Measurements from ENCODE around the gene ELMOD3. TPM values are rescaled to one million over a fixed set of nuclear protein-coding genes. Genes with fewer than 3 reads are reported as not detected.

The ELMOD3 gene
- total and polyA plus RNA-seq, 9 of the 15 experiments (the other 6 are each of a cell fraction or from before 2014, with no cell fraction given): 2.7 to 18.7 (median 11.6) TPM

- Histone ChIP-seq H2AFZ (ENCODE audit: low read depth, low read length) (peak overlapping the region; percentile 86), H4K20me1 (replicated peaks; ENCODE audit: control insufficient read depth, insufficient read depth, low read length) (no peaks in the 10 kb centered on the region), H3K9me3 (replicated peaks; ENCODE audit: control insufficient read depth, insufficient read depth, low read depth, low read length) (no peaks in the 10 kb centered on the region), H3K4me1 (replicated peaks in 1 of 2; ENCODE audit: control insufficient read depth in 2 of 2, insufficient read depth in 2 of 2, low read length in 2 of 2) (peaks cover 28 to 52% of the 10 kb centered on the region in 2 experiments), H3K27me3 (ENCODE audit: control insufficient read depth in 2 of 2, insufficient read depth in 2 of 2, low read length in 2 of 2) (no peaks in the 10 kb centered on the region), H3K4me3 (peak overlapping the region; percentile 32), H3K27ac (ENCODE audit: extremely low read depth, low read depth, low read length) (peak overlapping the region; percentile 79), H3K36me3 (ENCODE audit: control insufficient read depth, insufficient read depth, low read length) (no peaks in the 10 kb centered on the region), H3K9ac (ENCODE audit: insufficient read depth in 1 of 2, low read depth in 2 of 2, low read length in 2 of 2) (peak overlapping the region; percentile 73 to 90), H3K9me1 (ENCODE audit: control insufficient read depth, insufficient read depth, low read length) (no peaks in the 10 kb centered on the region), H3K4me2 (ENCODE audit: insufficient read depth, low read length) (peak overlapping the region; percentile 81), H3K79me2 (ENCODE audit: control insufficient read depth, insufficient read depth, low read length) (no peaks in the 10 kb centered on the region; the same call in 2 of the 3 replicates)
- FAIRE-seq (peak; percentile 61), ATAC-seq (peak; percentile 81), DNase-seq (ENCODE audit: extremely low read depth in 1 of 4, low spot score in 3 of 4) (peak; percentile 84 to 86 (median 86))
- no TSS peak for BruUV-seq (replicated peaks)
- intact Hi-C loops (cut with micrococcal nuclease): loop anchor here (5.0 kb wide), 2 partner anchors 60 to 100 kb away; partner anchors contain the start of gene MAT2A
- in situ Hi-C loops (cut with MboI): no loop called here
- CTCF ChIA-PET (ENCODE audit: low intra/inter-chr PET ratio): no interaction called here
- 21% methylated on average over 23 of the region's 64 CpGs for WGBS (ENCODE audit: insufficient coverage, low coverage, missing lambda C conversion rate)
- POLR2A ChIA-PET: interaction anchor here (0.5 to 63.9 kb wide), 17 partner anchors 7 to 761 kb away, joined by 3 to 1576 read pairs (median 4); partner anchors contain the start of genes ELMOD3, MAT2A and RETSAT
- TF ChIP-seq UBTF (IDR thresholded peaks at IDR 0.05; ENCODE audit: borderline replicate concordance in 1 of 2, low read depth in 2 of 2, low read length in 2 of 2) (no peak), DACH1 (IDR thresholded peaks at IDR 0.05; ENCODE audit: partially characterized antibody) (no peak), EZH2 (IDR thresholded peaks at IDR 0.05; ENCODE audit: borderline replicate concordance, low read depth, low read length) (no peak), POLR2A (conservative IDR thresholded peaks at IDR 0.05) (peak; percentile 42; the same call in 1 of the 2 replicates), ATF3 (IDR thresholded peaks at IDR 0.05) (no peak), ATF3 (CRISPR knock-in tag; conservative IDR thresholded peaks at IDR 0.05) (no peak), SMAD3 (CRISPR knock-in tag; conservative IDR thresholded peaks at IDR 0.05) (0 out of 2 replicates have a peak, but pooled peaks have one; percentile 27), ZNF143 (CRISPR knock-in tag; IDR thresholded peaks at IDR 0.05) (no peak), HDAC1 (IDR thresholded peaks at IDR 0.05) (peak in 1 of 2 experiments; percentile 40; a peak in 1 of 4 replicates), ZNF449 (CRISPR knock-in tag; IDR thresholded peaks at IDR 0.05) (0 out of 2 replicates have a peak, but pooled peaks have one; percentile 34), JUND (IDR thresholded peaks at IDR 0.05; ENCODE audit: borderline replicate concordance, low read depth, low read length) (0 out of 2 replicates have a peak, but pooled peaks have one; percentile 31), JUND (tag; IDR thresholded peaks at IDR 0.05; ENCODE audit: borderline replicate concordance, low read depth, low read length) (no peak), DMBX1 (CRISPR knock-in tag; IDR thresholded peaks at IDR 0.05; ENCODE audit: borderline replicate concordance) (peak; percentile 83; the same call in 1 of the 2 replicates), ERF (CRISPR knock-in tag; IDR thresholded peaks at IDR 0.05) (no peak), ZNF395 (CRISPR knock-in tag; IDR thresholded peaks at IDR 0.05) (peak; percentile 81; the same call in 1 of the 2 replicates)
Observed at GRCh38 chr2:85437488-85438200, 83.1 kb downstream of the ELMOD3 start.

Measured in K562 (cell line).